HG03432 (cell line): ENCODE results near the gene TMEM176A.
A peak's percentile ranks its signal among the peaks of the same experiment; 100 is the strongest.

ENCODE experiments used
- ATAC-seq: cut with Tn5 transposase; IDR thresholded peaks from one replicate; pipeline ENCODE4 v1.9.1; 2021; ENCODE audit warnings: mild to moderate bottlenecking, moderate library complexity; ENCODE audit not compliant: unreplicated experiment

TMEM176A gene

DNA sequence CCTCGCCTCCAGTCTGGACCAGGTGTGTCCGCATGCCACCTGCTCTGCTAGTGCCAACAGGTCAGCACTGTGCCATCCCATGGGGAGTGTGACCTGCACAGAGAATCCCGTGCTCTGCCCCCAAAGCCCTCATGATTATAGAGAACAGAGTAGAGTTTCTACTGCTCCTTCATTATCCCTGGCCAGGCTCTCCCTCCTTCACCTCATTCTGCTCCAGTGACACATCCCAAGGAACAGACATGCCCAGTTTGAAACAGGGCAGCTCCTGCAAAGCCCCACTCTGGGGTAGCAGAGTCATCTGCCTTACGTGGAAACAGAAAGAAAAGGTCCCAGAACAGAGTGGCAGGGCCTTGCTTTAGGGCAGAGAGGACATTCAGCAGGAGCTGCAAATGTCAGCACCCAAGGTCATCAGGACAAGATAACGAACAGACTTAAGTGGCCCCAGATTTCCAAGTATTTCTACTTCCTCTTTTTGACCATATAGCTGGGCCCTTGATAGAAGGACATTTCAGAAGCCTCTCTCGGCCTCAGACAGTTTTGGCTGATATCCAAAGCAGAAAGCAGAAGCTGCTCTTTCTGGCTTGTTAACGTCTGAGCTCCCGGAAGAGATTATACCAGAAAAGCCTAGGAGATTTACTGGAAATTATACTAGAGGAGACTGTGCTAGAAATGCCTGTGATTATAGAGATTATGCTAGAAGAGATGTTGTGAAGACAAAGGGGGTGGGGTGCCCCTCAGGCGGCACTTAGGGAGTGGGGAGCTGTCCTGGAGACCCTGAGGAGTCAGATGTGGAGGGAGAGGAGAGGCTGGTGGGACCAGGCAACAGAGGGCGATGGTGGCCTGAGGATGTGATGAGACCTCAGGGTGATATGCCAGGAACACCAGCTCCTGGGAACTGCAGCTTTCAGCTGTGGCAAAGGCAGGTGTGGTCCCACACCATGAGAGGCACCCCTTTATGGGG is 13.0 kb upstream of the TMEM176A start:
- ATAC-seq: peak; percentile 51

DNA sequence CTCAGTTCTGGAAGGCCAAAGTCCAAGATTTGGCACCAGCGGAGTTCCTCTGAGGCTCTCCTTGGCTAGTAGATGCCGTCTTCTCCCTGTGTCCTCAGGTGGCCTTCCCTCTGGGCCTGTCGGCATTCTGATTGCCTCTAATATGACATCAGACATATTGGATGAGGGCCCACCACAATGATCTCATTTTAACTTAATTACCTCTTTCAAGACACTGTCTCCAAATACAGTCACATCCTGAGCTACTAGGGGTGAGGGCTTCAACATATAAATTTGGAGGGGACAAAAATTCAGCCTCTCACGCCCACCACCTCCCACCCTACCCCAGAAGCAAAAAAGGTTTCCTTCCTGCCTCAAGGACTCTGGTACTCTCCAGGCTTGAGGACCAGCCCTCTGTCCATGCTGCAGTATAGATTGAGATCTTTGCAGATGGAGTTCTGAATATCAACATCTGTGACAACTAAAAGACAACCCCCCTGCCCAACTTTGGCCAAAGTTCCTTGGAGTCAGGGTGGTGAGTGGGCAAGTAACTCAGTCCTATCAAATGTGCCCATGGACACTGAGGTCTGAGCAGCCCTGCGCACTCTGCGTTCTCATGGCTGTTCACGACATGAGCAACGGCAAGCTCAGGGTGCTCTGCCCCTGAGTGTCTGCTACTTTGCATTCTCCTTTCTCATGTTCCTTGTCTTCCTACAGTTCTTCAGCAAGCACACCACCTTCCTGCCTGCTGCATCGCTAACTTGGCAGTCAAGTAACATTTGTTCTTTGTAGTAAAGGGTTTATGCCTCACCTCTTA is 11.9 kb upstream of the TMEM176A start:
- no peak for ATAC-seq

DNA sequence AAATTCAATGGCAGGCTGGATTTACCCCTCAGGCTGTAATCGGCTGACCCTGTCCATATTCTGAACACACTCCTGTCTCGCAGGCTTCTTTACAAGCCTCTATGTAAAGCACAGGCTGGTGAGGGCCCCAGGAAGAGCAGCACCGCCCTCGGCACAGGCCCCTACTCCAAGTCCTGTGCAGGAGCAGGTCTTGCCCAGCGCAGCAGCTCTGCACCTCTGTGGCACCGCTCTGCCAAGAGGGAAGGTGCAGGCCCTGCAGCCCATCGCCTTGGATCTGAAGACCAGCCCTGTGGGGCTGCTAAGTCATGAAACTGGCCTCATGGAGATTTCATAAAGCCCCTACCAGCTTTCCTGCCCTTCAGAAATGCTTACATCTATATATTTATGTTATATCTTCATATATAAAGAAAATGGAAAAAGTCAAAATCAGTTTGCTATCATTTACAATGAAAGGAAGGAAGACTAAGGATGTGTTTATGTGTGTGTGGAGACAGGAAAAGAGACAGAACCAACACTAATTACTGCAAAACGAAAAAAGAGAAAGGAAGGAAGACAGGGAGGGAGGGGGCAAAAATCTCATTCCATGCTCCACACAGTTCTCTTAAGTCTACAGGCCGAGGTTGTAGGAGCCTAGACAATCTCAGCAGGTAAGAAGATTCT is 10.0 kb upstream of the TMEM176A start:
- ATAC-seq: no peak

DNA sequence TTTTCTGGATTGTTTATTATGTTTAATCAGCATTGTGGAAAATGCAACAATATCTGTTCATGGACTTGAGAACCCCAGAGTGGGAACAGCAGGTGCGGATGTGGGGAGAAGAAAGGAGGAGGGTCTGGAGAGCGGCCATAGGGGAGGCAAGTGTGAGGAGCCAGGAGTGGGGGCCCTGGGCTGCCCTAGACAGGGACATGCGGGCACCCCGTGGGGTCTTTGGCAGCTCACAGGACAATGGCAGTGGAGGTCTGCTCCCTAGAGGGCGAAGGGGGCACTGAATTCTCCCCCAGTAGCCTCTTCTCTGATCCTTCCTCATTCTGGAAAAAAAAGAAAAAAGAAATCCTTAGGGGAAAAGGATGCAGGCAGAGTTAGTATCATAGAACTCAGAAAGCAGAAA is 9.3 kb upstream of the TMEM176A start:
- ATAC-seq: no peak

DNA sequence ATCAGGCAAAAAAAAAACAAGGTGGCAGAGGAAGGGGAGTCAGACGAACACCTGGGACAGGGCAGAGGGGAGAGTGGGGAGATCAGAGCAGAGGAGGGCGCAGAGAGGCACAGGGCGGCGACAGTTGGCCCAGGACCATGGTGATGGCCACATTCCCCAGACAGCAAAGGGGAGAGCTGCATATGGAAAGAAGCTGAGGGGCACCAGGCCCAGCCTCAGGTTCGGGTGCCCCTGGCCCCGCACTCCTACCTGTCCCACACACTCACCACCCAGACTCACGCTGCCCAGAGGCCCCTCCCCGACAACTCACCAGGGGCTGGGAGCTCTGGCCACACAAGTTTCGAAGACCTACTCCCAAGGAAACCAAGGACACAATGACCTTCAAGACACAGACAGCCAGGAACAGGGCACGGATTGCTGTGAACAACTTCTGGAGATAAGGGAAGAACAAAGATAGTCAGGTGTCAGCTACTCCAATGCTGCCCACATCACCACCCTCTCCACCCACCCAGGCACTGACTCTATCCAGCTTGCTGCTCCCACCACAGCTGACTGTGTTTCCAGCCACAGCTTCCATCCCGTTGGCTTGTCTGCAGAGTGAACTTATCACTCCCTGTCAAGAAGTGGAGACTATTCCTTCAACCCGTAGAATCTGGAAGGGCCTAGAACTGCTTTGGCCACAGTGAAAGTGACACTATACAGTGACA is 8.7 kb upstream of the TMEM176A start:
- ATAC-seq: no peak

DNA sequence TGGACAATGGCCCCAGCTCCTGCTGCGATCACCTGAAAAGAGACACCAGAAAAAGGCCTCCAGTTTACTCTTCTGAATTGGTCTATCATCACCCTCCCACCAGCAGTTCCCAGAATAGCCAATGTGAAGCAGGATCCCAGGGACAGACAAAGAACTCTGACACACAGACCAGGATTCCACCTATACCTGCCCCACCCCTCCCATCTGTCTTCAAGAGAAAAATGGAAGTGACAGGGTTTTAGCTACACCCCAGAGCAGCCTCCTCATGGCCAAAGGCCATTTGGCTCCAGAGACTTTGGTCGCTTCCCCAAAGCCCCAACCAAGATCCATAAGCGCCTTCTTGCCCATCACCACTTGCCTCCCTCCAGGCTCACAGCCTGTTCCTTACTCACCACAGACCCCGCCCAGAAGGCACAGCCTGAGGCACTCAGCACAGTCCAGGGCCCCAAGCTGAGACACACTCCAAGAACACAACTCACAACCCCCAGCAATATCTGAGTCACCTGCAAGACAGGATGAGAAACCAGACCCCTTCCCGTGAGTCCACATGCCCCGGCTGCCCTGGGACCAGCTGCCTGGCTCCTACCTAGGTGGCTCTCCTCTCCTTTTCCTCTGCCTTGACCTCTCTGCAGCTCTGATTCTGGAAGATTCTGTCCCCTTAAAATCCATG is 6.9 kb upstream of the TMEM176A start:
- ATAC-seq: no peak

DNA sequence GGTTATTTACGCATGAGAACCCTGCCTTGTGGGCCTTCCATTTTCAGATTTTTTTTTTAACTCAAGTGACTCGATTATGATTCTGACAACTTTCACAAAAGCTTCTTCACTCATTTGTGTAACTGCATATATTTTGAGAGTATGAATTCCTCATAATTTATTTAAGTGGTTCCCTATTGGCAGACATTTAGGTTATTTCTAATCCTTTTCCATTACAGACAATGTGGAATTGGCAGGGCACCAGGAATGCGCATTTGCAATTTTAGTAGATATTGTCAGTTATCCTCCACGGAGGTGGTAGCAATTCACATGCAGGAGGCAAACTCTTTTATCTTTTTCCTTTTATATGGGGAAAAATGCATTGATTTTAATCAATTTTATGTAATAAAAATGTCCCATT is 2.9 kb upstream of the TMEM176A start:
- ATAC-seq: no peak

DNA sequence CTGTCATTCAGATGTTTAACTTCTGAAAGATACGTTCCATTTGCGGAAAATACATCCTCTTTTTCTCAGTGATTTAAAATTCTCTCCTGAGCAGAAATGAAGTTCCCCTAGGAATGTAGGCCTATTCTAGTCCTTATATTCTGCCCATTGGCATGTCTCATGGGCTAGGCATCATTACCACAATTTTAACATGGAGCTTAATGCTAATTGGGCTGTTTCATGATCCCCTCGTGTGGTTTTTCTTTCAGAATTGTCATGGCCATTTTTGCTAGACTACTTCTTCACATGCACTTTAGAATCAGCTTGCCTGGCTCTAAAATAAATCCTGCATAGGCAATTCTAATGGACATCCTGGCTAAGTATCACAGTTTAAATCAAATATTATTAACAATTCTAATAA is 1.4 kb upstream of the TMEM176A start:
- ATAC-seq: no peak

DNA sequence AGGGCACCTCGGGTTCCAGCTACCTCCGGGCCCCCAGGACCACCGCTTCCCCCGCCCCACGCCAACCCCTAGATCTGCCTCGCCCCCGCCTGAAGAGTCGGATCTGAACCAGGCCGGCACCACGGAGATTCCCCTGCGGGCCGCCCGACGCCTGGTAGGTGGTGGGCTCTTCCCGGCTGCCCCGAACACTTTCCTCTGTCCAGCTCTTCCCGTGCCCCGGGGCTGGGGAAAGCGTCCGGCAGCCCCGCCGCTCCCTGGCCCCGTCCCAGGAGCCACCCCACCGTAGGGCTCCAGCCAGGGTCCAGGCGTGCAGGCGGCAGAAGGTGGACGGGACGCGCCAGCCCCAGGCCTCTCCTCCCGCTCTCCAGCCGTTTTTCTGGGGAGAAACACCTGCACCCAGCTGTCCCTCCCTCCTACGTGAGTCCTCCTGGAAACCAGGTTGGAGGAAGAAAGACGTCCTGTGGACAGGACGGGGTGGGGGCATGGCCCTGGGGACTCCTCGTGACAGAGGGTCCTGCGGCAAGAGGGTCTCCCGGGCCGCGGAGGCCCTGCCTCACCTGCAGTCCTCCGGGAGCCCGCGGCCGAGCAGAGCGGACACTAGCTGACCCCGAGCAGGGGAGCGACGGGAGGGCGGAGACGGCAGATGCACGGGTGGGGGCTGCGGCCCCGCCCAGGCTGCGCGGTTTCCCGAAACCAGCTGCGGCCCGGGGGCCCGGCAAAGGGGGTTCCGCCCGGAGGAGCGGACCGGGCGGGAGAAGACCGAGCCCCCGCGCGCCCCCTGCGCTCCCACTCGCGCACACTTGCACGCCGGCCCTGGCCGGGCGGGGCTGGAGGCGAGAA is 608 bp upstream of the TMEM176A start, which contains the start of gene TMEM176B:
TMEM176B (minus strand) TSS at position 624 of the 840 bp plus-strand sequence. CDS start 3,795 bp downstream, outside the sequence.
- ATAC-seq: no peak

DNA sequence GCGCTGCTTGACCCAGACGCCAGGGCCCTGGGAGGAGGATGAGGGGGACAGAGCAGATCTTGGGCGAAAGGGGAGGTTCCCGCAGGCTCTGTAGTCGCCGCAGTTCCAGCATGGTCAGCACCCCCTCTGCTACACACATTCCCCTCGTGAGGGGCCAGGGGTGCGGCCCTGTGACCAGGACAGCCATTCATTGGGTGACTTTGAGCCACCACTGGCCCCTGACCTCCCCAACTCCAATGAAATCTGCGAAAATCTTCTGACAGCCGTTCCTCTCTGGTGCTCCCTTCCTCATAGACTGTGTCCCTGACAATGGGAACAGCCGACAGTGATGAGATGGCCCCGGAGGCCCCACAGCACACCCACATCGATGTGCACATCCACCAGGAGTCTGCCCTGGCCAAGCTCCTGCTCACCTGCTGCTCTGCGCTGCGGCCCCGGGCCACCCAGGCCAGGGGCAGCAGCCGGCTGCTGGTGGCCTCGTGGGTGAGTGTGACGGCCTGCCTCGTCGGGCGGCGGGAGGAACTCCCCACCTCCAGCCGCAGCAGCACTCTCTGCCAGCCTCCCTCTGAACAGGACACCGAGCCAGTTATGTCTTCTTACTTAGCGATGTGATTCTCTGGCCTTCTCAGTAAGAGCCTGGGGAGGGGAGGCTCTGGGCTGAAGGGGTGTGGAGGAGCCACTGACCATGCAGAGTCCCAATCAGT is 825 bp downstream of the TMEM176A start:
- ATAC-seq: no peak

DNA sequence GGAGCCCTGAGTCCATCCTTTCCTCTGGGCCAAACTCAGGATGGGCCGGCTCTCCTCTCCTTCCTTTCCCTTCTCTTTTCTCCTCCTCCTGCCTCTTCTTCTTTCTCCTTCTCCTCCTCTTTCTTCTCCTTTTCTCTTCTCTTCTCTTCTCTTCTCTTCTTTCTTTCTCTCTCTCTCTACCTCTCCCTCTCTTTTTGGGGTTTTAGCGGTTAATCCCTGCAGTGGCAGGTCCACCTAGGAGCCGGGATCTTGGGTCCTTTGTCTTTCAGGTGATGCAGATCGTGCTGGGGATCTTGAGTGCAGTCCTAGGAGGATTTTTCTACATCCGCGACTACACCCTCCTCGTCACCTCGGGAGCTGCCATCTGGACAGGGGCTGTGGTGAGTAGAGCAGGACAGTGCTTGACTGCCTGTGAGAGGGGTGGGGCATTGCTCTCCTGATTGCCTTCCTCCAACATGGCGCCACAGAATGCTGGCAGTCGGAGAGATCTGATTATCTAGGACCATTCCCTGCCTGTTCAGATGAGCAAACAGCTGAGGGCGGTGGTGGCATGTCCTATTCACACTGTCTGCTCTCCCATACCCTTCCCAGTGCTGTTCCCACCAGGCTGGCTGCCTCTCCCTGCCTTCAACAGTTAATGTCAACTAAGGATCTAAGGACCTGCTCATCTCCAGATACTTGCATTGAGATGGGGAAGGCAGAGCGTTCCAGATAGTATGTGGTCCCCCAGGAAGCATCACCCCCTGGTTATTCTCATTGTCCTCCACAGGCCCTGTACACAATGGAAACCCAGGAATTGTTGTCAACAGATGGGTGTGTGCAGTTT is 1.6 kb downstream of the TMEM176A start:
- no peak for ATAC-seq

DNA sequence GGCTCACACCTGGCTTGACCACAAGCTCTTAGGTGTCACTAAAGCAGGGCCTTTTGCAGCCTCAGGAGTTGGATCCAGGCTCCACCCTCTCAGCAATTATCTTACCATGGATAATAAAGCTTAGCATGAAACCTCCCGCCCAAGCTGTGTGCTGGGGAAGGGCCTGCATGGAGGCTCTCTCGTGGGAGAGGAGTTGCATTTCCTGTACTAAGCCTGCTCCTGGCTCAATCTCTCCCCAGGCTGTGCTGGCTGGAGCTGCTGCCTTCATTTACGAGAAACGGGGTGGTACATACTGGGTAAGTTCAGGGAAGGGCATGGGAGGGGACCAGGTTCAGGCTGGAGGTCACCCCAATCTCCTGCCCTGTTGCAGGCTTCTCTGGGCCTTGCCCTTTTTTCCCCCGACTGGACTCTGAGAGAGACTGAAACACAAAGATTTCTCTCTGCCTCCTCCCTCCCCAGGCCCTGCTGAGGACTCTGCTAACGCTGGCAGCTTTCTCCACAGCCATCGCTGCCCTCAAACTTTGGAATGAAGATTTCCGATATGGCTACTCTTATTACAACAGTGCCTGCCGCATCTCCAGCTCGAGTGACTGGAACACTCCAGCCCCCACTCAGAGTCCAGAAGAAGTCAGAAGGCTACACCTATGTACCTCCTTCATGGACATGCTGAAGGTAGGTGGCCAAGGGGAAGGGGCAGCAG is 2.7 kb downstream of the TMEM176A start:
- no peak for ATAC-seq

DNA sequence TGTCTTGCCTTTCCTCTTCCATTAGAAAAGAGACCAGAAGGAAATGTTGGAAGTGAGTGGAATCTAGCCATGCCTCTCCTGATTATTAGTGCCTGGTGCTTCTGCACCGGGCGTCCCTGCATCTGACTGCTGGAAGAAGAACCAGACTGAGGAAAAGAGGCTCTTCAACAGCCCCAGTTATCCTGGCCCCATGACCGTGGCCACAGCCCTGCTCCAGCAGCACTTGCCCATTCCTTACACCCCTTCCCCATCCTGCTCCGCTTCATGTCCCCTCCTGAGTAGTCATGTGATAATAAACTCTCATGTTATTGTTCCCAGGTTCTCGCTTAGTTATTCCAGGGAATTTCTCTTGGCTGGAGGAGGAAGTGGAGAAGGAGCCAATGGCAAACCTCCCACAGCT is 4.2 kb downstream of the TMEM176A start:
- no peak for ATAC-seq

DNA sequence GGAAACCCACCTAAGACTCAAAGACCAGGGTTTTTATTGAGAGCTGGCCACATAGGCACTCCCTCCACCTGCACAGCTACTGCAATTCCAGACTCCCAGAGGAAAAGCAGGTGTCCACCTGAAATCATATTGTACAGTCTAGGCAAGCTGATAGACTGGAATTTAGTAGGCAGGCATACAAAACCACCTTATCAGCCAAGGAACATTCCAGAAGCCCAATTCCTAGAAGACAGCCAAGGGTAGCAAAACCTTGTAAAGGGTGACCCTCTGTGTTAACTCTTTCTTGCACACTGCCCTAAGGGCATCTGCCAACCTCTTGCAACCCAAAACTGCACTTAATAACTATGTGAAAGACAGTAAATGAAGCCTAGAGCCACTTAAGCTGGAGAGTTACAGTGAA is 5.3 kb downstream of the TMEM176A start:
- no peak for ATAC-seq

DNA sequence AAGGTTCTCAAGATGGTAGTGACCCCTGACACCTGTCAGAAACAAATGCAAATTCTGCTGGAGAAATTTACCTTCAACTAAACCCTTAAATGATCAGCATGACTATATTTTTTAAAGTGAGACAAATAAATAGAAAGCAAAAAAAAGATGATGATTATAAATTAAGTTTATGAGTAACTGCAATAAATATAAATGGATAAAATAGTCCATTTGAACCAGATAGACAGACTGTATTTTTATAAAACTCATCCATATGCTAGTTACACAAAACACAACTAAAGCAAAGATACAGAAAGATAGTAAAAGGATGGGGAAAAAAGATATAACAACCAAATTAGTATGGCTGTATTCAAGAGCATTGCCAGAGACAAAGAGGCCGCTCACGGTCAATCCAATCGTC is 5.9 kb downstream of the TMEM176A start:
- ATAC-seq: no peak

DNA sequence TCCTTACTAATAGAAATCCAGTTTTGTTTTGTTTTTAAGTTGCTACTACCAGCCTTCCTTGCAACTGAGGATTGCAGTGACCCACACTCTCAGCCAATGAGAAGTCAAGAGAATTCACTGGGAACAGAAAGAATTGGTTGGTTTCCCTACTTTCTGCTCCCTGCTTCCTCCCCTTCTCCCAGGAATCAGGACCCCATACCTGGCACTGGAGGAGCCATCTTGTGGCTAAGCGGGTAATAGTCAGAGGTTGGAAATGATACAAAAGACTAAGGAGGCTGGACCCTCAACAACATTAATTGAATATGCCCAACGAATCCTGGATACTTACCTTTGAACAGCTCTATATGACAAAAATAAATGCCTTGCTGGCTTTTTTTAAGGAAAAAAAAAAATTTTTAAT is 6.3 kb downstream of the TMEM176A start:
- no peak for ATAC-seq
